Uterus (tissue), 2 donors: ENCODE data around the gene HDHD2.

Experiments used
- POLR2A ChIP-seq, 2 donors: fragments of 450-650 bp; IDR thresholded peaks; one replicate each; pipeline ENCODE4 v1.6.1; 2016; ENCODE audit warnings: antibody characterized with exemption in 2 of 2, mild to moderate bottlenecking in 1 of 2, moderate library complexity in 1 of 2
- TF ChIP-seq, protein P1 (sequence below), 4 experiments: fragments of 200-600 bp in 2 of 4; fragments of 450-650 bp in 2 of 4; sonication (generic) in 2 of 4; IDR thresholded peaks; one replicate each; pipeline ENCODE4 v1.5.1; 2016 to 2019; ENCODE audit warnings: antibody characterized with exemption in 4 of 4, mild to moderate bottlenecking in 2 of 4, moderate library complexity in 1 of 4

DNA sequence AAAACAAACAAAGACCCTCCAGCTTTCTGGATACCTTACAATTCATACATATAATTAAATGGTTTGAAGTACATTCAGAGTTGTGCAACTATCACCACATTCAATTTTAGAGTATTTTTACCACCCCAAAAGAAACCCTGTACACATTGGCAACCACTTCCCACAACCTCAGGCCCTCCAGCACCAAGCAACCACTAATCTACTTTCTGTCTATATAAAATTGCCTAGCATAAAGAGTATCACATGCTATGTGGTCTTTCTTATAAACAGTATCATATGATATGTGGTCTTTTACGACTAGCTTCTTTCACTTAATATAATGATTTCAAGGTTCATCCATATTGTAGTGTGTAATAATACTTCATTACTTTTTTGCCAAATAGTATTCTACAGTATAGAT, 18.6 kb upstream of the HDHD2 start:
- TF ChIP-seq, protein P1, sequence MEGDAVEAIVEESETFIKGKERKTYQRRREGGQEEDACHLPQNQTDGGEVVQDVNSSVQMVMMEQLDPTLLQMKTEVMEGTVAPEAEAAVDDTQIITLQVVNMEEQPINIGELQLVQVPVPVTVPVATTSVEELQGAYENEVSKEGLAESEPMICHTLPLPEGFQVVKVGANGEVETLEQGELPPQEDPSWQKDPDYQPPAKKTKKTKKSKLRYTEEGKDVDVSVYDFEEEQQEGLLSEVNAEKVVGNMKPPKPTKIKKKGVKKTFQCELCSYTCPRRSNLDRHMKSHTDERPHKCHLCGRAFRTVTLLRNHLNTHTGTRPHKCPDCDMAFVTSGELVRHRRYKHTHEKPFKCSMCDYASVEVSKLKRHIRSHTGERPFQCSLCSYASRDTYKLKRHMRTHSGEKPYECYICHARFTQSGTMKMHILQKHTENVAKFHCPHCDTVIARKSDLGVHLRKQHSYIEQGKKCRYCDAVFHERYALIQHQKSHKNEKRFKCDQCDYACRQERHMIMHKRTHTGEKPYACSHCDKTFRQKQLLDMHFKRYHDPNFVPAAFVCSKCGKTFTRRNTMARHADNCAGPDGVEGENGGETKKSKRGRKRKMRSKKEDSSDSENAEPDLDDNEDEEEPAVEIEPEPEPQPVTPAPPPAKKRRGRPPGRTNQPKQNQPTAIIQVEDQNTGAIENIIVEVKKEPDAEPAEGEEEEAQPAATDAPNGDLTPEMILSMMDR (IDR thresholded peaks at IDR 0.05) = no peak
- TF ChIP-seq POLR2A (IDR thresholded peaks at IDR 0.05) = no peak
